GM12875 (cell line): ENCODE measurements around the gene VTI1B.

Experiments
- H3K4me3 ChIP-seq: one replicate; pipeline ENCODE4 v1.5.1; 2011; ENCODE audit warnings: low read depth, low read length, control low read depth
- CTCF ChIP-seq: IDR thresholded peaks from 2 replicates; pipeline ENCODE4 v1.5.1; 2011; ENCODE audit warnings: low read depth, mild to moderate bottlenecking, control low read depth, inconsistent platforms, low read length, moderate library complexity, borderline replicate concordance; ENCODE audit not compliant: insufficient read depth

Gene VTI1B

GRCh38 chr14:67643713-67644112 lies 30.7 kb downstream of the VTI1B start:
- no peak overlapping the region for H3K4me3 ChIP-seq
- no peak for TF ChIP-seq CTCF

DNA sequence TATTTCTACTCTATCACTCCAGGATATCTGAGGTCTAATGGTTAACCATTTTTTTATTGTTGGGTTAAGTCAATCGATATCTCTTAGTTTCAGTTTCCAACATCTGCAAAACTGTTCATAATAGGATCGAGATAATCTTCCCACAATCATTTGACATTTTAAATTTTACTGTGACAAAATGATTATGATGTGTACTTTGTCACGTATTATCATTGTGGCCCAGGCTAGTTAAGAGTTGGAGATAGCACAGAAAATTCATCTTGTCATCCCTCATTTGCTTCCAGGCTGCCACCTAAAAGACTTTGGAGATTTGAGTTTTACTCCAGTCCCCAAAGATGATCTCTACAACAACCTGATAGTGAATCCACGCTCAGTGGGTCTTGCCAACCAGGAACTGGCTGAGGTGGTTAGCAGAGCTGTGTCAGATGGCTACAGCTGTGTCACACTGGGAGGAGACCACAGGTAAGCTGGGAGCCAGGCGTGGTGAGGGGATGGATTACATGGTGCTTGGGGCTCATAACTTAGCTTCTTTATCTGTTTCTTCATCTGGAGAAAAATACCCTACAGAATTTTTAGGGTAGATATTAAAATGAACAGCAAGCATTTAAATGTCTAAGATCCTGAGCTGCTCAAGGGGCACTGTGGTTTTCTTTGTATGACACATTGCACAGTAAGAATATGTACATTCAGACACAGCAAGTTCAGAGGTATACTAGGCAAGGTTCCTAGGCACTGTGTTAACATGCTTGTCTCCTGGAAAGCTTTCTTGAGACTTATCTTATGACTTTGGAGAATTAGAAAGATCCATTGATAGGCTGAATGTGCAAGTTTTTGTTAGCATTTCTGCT lies 32.3 kb downstream of the VTI1B start:
- no peak for TF ChIP-seq CTCF

DNA sequence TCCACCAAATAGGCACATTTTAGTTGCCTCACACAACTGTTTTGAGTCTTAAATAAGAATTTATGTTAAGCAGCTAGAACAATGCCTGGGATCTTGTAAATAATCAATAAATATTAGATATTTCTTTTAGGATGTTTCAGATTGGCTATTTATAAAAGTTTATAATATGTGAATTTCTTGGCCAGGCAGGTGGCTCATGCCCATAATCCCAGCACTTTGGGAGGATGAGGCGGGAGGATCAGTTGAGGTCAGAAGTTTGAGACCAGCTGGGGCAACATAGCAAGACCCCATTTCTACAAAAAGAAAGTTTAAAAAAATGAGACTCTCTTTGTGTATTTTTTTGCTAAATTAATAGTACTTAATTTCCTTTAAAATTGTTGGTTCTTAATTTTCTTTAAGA lies 33.0 kb downstream of the VTI1B start:
- no peak for TF ChIP-seq CTCF
- no peak overlapping the region for H3K4me3 ChIP-seq

More for the DNA sequence above, 32.3 kb downstream of the VTI1B start:
- H3K4me3 ChIP-seq = no peak overlapping the region

GRCh38 chr14:67638642-67639041 lies 35.8 kb downstream of the VTI1B start:
- H3K4me3 ChIP-seq = no peak overlapping the region
- TF ChIP-seq CTCF = no peak

DNA sequence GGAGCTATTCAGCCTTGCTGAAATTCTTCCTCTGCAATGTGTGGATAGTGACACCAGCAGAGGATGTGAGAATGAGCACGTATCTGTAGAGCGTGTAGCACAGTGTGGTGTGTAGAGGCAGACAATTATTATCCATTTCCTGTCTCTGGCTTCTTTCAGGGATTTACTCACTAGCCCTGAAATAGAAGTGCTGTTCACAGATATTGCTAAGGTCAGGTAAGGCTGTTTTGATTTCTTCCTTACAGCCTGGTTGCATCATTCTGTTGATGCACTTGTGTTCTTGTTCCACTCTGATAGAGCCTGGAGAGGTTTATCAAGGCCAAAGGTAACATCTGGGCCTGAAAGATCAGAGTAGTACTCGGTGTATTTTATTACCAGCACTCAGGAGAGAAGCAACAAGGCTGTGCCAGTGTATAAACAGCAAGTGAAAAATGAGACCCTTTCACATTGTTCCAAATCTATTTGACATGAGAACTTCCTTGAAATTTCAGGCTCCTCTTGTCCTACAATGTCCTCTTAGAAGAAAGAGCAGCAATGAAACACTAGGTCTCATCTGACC lies 38.0 kb downstream of the VTI1B start:
- no peak overlapping the region for H3K4me3 ChIP-seq
- TF ChIP-seq CTCF = no peak

DNA sequence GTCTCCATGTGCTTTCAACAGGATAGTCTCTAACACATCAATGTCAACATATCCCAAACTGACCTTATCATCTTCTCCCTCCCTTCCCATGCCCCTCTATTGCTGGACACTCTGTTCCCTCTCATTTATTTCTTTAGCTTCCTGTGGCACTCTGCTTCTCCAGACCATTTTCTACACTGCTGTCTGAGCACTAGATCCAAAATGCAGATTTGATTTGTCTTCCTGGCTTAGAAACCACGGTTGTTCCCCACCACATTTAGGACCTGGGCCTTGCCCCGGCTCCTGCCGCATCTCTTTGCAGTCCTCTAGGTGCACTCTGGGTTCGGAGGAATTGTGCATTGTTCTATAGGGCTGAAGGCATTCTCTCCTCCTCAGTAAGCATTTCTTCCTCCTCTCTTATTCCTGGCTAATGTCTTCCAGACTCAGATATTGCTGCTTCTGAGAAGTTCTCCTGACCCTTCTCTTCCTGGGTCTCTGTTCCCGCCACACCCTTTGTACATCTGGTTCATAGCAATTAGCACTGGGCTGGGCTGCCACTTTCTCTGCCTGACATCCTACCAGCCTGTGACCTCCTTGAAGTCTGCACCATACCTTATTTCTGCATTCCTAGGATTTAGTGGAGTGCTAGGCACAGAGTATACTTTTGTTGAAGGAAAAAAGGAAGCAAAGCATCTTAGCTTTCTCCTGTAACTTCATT lies 40.8 kb downstream of the VTI1B start:
- no peak for TF ChIP-seq CTCF
- no peak overlapping the region for H3K4me3 ChIP-seq
